ENCODE results near the gene HEY2. TPM values are rescaled to one million over a fixed set of nuclear protein-coding genes. Genes with fewer than 3 reads are reported as not detected.
A peak's percentile ranks its signal among the peaks of the same experiment; 100 is the strongest.

HEY2 gene
- total and polyA plus RNA-seq, 10 of the 15 experiments (the other 5 are each of a cell fraction or from before 2014, with no cell fraction given): 0.01 to 0.32 (median 0.08) TPM; not detected in 4

DNA sequence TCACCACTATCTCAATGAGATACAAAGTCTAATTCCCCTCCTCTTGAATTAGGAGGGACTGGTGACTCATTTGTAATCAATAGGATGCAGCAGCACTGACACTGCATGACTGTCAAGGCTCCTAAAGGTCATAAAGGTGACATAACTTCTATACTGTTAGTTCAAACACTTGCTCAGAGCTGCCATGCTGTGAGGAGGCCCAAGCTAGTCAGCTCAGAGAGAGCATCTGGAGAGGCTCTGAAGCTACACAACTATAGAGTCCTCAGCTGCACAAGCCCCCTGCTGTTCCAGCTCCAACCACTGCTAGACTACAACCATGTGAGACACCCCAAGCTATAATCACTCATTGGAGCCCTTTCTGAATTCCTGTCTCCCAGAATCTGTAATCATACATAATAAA is 17.0 kb upstream of the HEY2 start:
- Histone ChIP-seq H3K4me1 (ENCODE audit: control insufficient read depth, insufficient read depth, low read length) (no peaks in the 10 kb centered on the region), H3K4me3 (no peak overlapping the region), H2AFZ (ENCODE audit: control insufficient read depth, low read depth, low read length) (no peak overlapping the region), H3K36me3 (ENCODE audit: control insufficient read depth in 2 of 2, insufficient read depth in 2 of 2, low read length in 1 of 2) (no peaks in the 10 kb centered on the region), H3K27ac (ENCODE audit: control insufficient read depth, insufficient read depth) (no peak overlapping the region), H3K9ac (ENCODE audit: control insufficient read depth, insufficient read depth, low read length) (no peak overlapping the region), H3K27me3 (replicated peaks in 1 of 2; ENCODE audit: control insufficient read depth in 2 of 2, insufficient read depth in 2 of 2, low read length in 1 of 2) (peaks cover 3 to 4% of the 10 kb centered on the region in 2 experiments; a peak in 3 of 4 replicates), H4K20me1 (ENCODE audit: control insufficient read depth, insufficient read depth) (no peaks in the 10 kb centered on the region), H3K9me3 (replicated peaks; ENCODE audit: control insufficient read depth, insufficient read depth, low read length) (no peaks in the 10 kb centered on the region), H3K4me2 (ENCODE audit: control insufficient read depth, insufficient read depth) (no peak overlapping the region), H3K79me2 (ENCODE audit: control insufficient read depth, insufficient read depth, low read length) (no peaks in the 10 kb centered on the region)
- no peak for TF ChIP-seq PAX5 (IDR thresholded peaks at IDR 0.05; ENCODE audit: borderline replicate concordance, low read depth, low read length)
- no peak for TF ChIP-seq ZBED1 (IDR thresholded peaks at IDR 0.05; ENCODE audit: borderline replicate concordance)
- TF ChIP-seq POLR2AphosphoS2 (IDR thresholded peaks at IDR 0.05; ENCODE audit: low read depth, low read length): no peak
- no peak for TF ChIP-seq CHD2 (IDR thresholded peaks at IDR 0.05; ENCODE audit: borderline replicate concordance, low read depth, low read length)
- no peak for TF ChIP-seq MTA3 (IDR thresholded peaks at IDR 0.05; ENCODE audit: borderline replicate concordance, low read length)
- TF ChIP-seq E2F8 (IDR thresholded peaks at IDR 0.05; ENCODE audit: low read depth, partially characterized antibody): no peak
- TF ChIP-seq ZNF622 (IDR thresholded peaks at IDR 0.05): no peak
- TF ChIP-seq SPI1 (IDR thresholded peaks at IDR 0.05; ENCODE audit: borderline replicate concordance, insufficient read depth, low read depth, low read length): no peak
- no peak for TF ChIP-seq EGR1 (IDR thresholded peaks at IDR 0.05; ENCODE audit: borderline replicate concordance in 1 of 2, low read depth in 2 of 2, low read length in 2 of 2)
- no peak for TF ChIP-seq NRF1 (conservative IDR thresholded peaks at IDR 0.05; ENCODE audit: low read depth, low read length)
- no peak for TF ChIP-seq CBFB (IDR thresholded peaks at IDR 0.05; ENCODE audit: low read depth)
- no peak for TF ChIP-seq ZNF217 (IDR thresholded peaks at IDR 0.05)
- no TSS peak for BruUV-seq (replicated peaks)
- RAD21 ChIA-PET (ENCODE audit: unreplicated experiment): no interaction called here
- ATAC-seq (peak; percentile 64), FAIRE-seq (no peak), DNase-seq (ENCODE audit: low read depth, low spot score) (no peak)
- intact Hi-C loops (cut with micrococcal nuclease; ENCODE audit: unreplicated experiment) (no loop called here), in situ Hi-C loops (cut with MboI) (no loop called here)
- SMC1A ChIA-PET (ENCODE audit: uncharacterized antibody, unreplicated experiment): interaction anchor here (1.0 kb wide), 1 partner anchor 49 kb away, joined by 3 read pairs; no protein-coding TSS in a partner anchor
- POLR2A ChIA-PET: no interaction called here
- CTCF ChIA-PET: interaction anchor here (0.6 to 1.0 kb wide), 2 partner anchors 21 to 29 kb away, joined by 3 to 4 read pairs; no protein-coding TSS in a partner anchor
